WTC11 (cell line): ENCODE results near the gene KPNA3. TPM values are rescaled to one million over a fixed set of nuclear protein-coding genes. Genes with fewer than 3 reads are reported as not detected.
"Not testable (repeated sequence)": the region's sequence is repeated elsewhere in the genome, so short reads cannot be mapped to it uniquely, and the experiment has no call there.

ENCODE experiments used
- ATAC-seq: fragments of 200-7000 bp; cut with Tn5 transposase; 2 replicates; pipeline ENCODE4 v1.10.0; 2021; ENCODE audit warnings: mild to moderate bottlenecking, moderate library complexity
- CTCF ChIA-PET: fragments of 300-600 bp; sonication (Branson Sonifier 250); formaldehyde crosslinking; loops from one replicate; lab custom pipeline; 2021; ENCODE audit warnings: antibody characterized with exemption; lab: Charles Lee
- POLR2A ChIA-PET: fragments of 350-600 bp; sonication (Branson Sonifier 250); formaldehyde crosslinking; loops from one replicate; lab custom pipeline; 2021; ENCODE audit warnings: antibody characterized with exemption; lab: Charles Lee
- DNase-seq: peaks from one replicate; pipeline ENCODE4 v3.0.0; 2021; ENCODE audit warnings: low spot score
- H3K27ac Mint-ChIP-seq: 2 replicates; pipeline ENCODE4 v1.8.0; 2021; ENCODE audit warnings: mixed read lengths
- H3K27me3 Mint-ChIP-seq: 2 replicates; pipeline ENCODE4 v1.8.0; 2021; ENCODE audit warnings: low read depth, mild to moderate bottlenecking, moderate library complexity, mixed read lengths
- H3K36me3 Mint-ChIP-seq: 2 replicates; pipeline ENCODE4 v1.8.0; 2021; ENCODE audit warnings: mixed read lengths
- H3K4me1 Mint-ChIP-seq: 2 replicates; pipeline ENCODE4 v1.8.0; 2022; ENCODE audit warnings: mixed read lengths
- H3K4me3 Mint-ChIP-seq: 2 replicates; pipeline ENCODE4 v1.8.0; 2021; ENCODE audit warnings: mild to moderate bottlenecking, moderate library complexity, mixed read lengths
- H3K9me3 Mint-ChIP-seq: 2 replicates; pipeline ENCODE4 v1.8.0; 2021; ENCODE audit warnings: mixed read lengths
- ATF3 ChIP-seq: sonication (generic); formaldehyde crosslinking; conservative IDR thresholded peaks from 2 replicates; pipeline ENCODE4 v1.8.1; 2022; ENCODE audit warnings: mild to moderate bottlenecking, missing genetic modification reagents
- CREB1 ChIP-seq: sonication (generic); formaldehyde crosslinking; IDR thresholded peaks from 2 replicates; pipeline ENCODE4 v1.8.0; 2023; ENCODE audit warnings: mild to moderate bottlenecking, missing genetic modification reagents
- EMX1 ChIP-seq: fragments of 250-450 bp; sonication (Bioruptor Pico); IDR thresholded peaks from 2 replicates; pipeline ENCODE4 v1.8.0; 2021; ENCODE audit warnings: mild to moderate bottlenecking
- GRHL2 ChIP-seq: fragments of 250-450 bp; sonication (Bioruptor Pico); IDR thresholded peaks from 2 replicates; pipeline ENCODE4 v1.8.0; 2022; ENCODE audit warnings: mild to moderate bottlenecking, moderate library complexity; ENCODE audit not compliant: insufficient replicate concordance, severe bottlenecking
- HMGXB4 ChIP-seq: sonication (generic); formaldehyde crosslinking; IDR thresholded peaks from 2 replicates; pipeline ENCODE4 v1.8.1; 2023; ENCODE audit warnings: mild to moderate bottlenecking, moderate library complexity, missing genetic modification reagents
- IRF1 ChIP-seq: sonication (generic); formaldehyde crosslinking; IDR thresholded peaks from 2 replicates; pipeline ENCODE4 v1.8.0; 2023; ENCODE audit warnings: missing genetic modification reagents
- MAX ChIP-seq: sonication (generic); formaldehyde crosslinking; IDR thresholded peaks from 2 replicates; pipeline ENCODE4 v1.8.0; 2022; ENCODE audit warnings: mild to moderate bottlenecking, missing genetic modification reagents
- MXD4 ChIP-seq: fragments of 250-450 bp; sonication (Bioruptor Pico); IDR thresholded peaks from 2 replicates; pipeline ENCODE4 v1.8.0; 2021; ENCODE audit warnings: mild to moderate bottlenecking, moderate library complexity, borderline replicate concordance
- RELA ChIP-seq: sonication (generic); formaldehyde crosslinking; IDR thresholded peaks from 2 replicates; pipeline ENCODE4 v1.8.1; 2022; ENCODE audit warnings: missing genetic modification reagents, mild to moderate bottlenecking, borderline replicate concordance
- TEAD4 ChIP-seq: sonication (generic); formaldehyde crosslinking; IDR thresholded peaks from 2 replicates; pipeline ENCODE4 v1.8.0; 2022; ENCODE audit warnings: mild to moderate bottlenecking, missing genetic modification reagents
- ZNF317 ChIP-seq: sonication (generic); formaldehyde crosslinking; IDR thresholded peaks from 2 replicates; pipeline ENCODE4 v1.8.1; 2023; ENCODE audit warnings: low read depth, mild to moderate bottlenecking, moderate library complexity, missing genetic modification reagents, borderline replicate concordance
- ZNF423 ChIP-seq: fragments of 250-450 bp; sonication (Bioruptor Pico); IDR thresholded peaks from 2 replicates; pipeline ENCODE4 v2.1.2; 2022; ENCODE audit warnings: mild to moderate bottlenecking, moderate library complexity
- total RNA-seq: library from RNA; stranded (reverse); gene quantifications from 3 replicates; pipeline ENCODE4 v1.2.3, GENCODE V29; 2021
- TF ChIP-seq, protein P1 (sequence below): fragments of 250-450 bp; sonication (Bioruptor Pico); IDR thresholded peaks from 2 replicates; pipeline ENCODE4 v1.8.0; 2021; ENCODE audit warnings: mild to moderate bottlenecking
- TF ChIP-seq, protein P2 (sequence below): sonication (generic); formaldehyde crosslinking; IDR thresholded peaks from 2 replicates; pipeline ENCODE4 v1.8.1; 2022; ENCODE audit warnings: missing genetic modification reagents, borderline replicate concordance

Gene KPNA3
- total RNA-seq, 1 experiment from 2014 or later, result 44.4 TPM

DNA sequence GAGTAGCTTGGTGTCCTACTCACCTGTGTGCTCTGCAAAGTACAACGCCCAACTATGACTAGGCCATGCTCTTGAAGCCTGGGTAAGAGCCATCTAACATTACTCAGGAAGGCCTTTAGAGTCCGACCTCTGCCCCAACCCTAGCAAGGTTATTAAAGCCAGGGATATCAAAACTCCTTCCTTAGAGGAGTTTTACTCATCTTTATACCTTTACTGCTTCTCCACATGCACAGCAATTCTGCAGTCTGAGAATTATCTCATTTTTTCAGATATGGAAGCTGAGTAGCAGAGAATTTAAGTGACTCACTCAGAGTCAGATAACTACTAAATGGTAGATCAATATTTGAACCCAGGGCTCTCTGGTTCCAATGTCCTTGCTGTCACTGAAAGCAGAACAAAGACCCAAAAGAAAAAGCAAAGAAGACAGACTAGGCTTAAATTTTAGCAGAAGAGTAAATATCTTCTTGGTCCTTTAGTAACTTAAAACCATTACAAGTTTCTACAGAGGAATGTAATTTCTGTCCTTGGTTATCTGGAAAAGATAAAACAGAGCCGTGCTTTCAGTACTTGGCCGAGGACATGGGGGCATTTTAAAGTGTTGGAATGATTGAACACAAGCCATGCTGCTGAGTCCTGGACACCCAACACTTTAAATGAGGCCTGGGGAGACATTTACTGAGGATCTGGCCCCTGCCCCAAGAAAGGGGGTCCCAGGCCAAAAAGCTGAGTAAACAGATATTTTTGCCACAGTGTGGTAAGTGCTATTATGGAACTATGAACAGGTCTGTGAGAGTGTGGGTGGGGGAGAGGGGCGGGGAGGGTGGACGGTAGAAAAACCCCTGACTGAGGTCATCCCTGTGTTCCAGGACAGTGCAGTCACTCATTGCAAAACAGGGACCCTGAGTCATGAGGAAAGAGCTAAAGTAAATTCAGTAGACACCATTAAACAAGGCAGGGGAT lies 18.4 kb upstream of the KPNA3 start:
- CTCF ChIA-PET, result no interaction called here
- no peaks in the 10 kb centered on the region for H3K36me3 Mint-ChIP-seq
- TF ChIP-seq GRHL2 (CRISPR knock-in tag) (no peak), TEAD4 (no peak), IRF1 (CRISPR knock-in tag) (no peak), RELA (CRISPR knock-in tag) (no peak), MXD4 (CRISPR knock-in tag) (no peak), HMGXB4 (CRISPR knock-in tag) (no peak), ZNF317 (CRISPR knock-in tag) (no peak), ZNF423 (CRISPR knock-in tag) (no peak)
- TF ChIP-seq, protein P1, sequence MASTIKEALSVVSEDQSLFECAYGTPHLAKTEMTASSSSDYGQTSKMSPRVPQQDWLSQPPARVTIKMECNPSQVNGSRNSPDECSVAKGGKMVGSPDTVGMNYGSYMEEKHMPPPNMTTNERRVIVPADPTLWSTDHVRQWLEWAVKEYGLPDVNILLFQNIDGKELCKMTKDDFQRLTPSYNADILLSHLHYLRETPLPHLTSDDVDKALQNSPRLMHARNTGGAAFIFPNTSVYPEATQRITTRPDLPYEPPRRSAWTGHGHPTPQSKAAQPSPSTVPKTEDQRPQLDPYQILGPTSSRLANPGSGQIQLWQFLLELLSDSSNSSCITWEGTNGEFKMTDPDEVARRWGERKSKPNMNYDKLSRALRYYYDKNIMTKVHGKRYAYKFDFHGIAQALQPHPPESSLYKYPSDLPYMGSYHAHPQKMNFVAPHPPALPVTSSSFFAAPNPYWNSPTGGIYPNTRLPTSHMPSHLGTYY (CRISPR knock-in tag), result no peak
- no peaks in the 10 kb centered on the region for H3K27me3 Mint-ChIP-seq
- H3K9me3 Mint-ChIP-seq, result peaks cover 9% of the 10 kb centered on the region; the same call in 1 of the 2 replicates
- peaks cover 5% of the 10 kb centered on the region for H3K4me1 Mint-ChIP-seq
- no peak overlapping the region for H3K4me3 Mint-ChIP-seq
- POLR2A ChIA-PET, result no interaction called here
- no peak overlapping the region for H3K27ac Mint-ChIP-seq
- ATAC-seq (no peak), DNase-seq (no peak)

DNA sequence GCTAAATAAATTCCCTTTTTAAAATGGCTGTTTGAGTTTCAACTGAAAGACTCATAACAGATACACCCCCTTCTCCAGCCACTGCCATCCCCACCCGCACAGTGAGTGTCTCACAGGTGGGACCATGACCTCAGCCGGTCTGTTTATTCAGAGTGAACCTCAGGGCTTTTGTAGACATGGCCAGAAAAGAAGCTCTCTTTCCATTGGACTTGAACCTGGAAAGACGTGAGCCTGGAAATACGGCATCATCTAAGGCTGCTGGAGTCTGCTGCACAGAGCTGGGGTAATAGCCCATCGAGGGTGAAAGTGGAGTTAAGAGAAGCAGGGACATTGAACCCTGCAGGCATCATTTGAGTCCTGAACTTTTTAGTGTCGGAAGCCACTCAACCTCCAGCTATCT lies 15.2 kb upstream of the KPNA3 start:
- no peak overlapping the region for H3K4me3 Mint-ChIP-seq
- H3K27ac Mint-ChIP-seq, result no peak overlapping the region
- H3K4me1 Mint-ChIP-seq, result peaks cover 5% of the 10 kb centered on the region
- DNase-seq, result no peak
- CTCF ChIA-PET, result no interaction called here
- POLR2A ChIA-PET, result no interaction called here
- H3K27me3 Mint-ChIP-seq, result no peaks in the 10 kb centered on the region
- ATAC-seq, result no peak
- H3K9me3 Mint-ChIP-seq, result peaks cover 9% of the 10 kb centered on the region; the same call in 1 of the 2 replicates
- TF ChIP-seq EMX1 (CRISPR knock-in tag), result no peak
- H3K36me3 Mint-ChIP-seq, result no peaks in the 10 kb centered on the region

GRCh38 chr13:49806126-49806536 lies 13.6 kb upstream of the KPNA3 start:
- TF ChIP-seq RELA (CRISPR knock-in tag), result no peak
- TF ChIP-seq CREB1 (CRISPR knock-in tag), result no peak
- TF ChIP-seq, protein P2, sequence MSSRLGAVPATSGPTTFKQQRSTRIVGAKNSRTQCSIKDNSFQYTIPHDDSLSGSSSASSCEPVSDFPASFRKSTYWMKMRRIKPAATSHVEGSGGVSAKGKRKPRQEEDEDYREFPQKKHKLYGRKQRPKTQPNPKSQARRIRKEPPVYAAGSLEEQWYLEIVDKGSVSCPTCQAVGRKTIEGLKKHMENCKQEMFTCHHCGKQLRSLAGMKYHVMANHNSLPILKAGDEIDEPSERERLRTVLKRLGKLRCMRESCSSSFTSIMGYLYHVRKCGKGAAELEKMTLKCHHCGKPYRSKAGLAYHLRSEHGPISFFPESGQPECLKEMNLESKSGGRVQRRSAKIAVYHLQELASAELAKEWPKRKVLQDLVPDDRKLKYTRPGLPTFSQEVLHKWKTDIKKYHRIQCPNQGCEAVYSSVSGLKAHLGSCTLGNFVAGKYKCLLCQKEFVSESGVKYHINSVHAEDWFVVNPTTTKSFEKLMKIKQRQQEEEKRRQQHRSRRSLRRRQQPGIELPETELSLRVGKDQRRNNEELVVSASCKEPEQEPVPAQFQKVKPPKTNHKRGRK (CRISPR knock-in tag), result no peak
- TF ChIP-seq ATF3, result no peak
- no peak for TF ChIP-seq MAX (CRISPR knock-in tag)
- no peaks in the 10 kb centered on the region for H3K4me1 Mint-ChIP-seq
- DNase-seq (no peak), ATAC-seq (no peak)
- ChIA-PET CTCF (no interaction called here), POLR2A (no interaction called here)
- no peak overlapping the region for H3K4me3 Mint-ChIP-seq
- peaks cover 9% of the 10 kb centered on the region; the same call in 1 of the 2 replicates for H3K9me3 Mint-ChIP-seq
- H3K36me3 Mint-ChIP-seq, result no peaks in the 10 kb centered on the region
- no peak overlapping the region for H3K27ac Mint-ChIP-seq
- no peaks in the 10 kb centered on the region for H3K27me3 Mint-ChIP-seq

GRCh38 chr13:49803047-49803446 lies 10.6 kb upstream of the KPNA3 start:
- not testable (repeated sequence) for H3K9me3 Mint-ChIP-seq

More at GRCh38 chr13:49803047-49803446, 10.6 kb upstream of the KPNA3 start:
- H3K27ac Mint-ChIP-seq, H3K36me3 Mint-ChIP-seq, H3K27me3 Mint-ChIP-seq, DNase-seq, ATAC-seq, H3K4me3 Mint-ChIP-seq, H3K4me1 Mint-ChIP-seq: not testable (repeated sequence)
- POLR2A ChIA-PET, result interaction anchor here (0.6 to 1.3 kb wide), 2 partner anchors 10 to 171 kb away, joined by 3 read pairs; partner anchors contain the start of gene KPNA3
- CTCF ChIA-PET, result interaction anchor here (1.2 kb wide), 1 partner anchor 10 kb away, joined by 3 read pairs; the partner anchor contains the start of gene KPNA3
